GM12891 (cell line): Measurements from ENCODE around the gene PRPSAP2.

Experiments used
- PAX5 ChIP-seq: IDR thresholded peaks from 2 replicates; pipeline ENCODE4 v1.6.1; 2011; ENCODE audit warnings: low read length, moderate library complexity, mild to moderate bottlenecking; ENCODE audit not compliant: insufficient read depth, severe bottlenecking
- POLR2A ChIP-seq: IDR thresholded peaks from 2 replicates; pipeline ENCODE4 v1.6.1; 2011; ENCODE audit warnings: low read depth, low read length, control low read depth
- POLR2AphosphoS5 ChIP-seq: IDR thresholded peaks from 2 replicates; pipeline ENCODE4 v1.6.1; 2011; ENCODE audit warnings: low read depth, low read length, control low read depth

DNA sequence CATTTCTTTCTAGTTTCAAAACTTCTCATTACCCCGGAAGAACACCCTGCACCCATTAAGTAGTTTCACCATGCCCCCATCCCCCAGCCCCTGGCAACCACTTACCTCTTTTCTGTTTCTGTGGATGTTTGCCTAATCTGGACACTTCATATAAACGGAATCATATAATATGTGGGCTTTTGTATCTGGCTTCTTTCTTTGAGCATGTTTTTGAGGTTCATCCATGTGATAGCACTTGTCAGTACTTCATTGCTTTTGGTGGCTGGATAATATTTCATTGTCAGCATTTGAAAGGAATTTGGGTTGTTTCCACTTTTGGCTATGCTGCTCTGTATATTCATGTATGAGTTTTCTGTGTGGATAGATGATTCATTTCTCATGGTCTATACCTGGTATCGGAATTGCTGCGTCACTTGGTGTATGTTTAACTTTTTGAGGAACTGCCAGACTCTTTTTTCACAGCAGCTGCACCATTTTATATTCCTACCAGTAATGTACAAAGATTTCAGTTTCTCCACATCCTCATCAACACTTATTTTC lies 64.1 kb downstream of the PRPSAP2 start:
- TF ChIP-seq POLR2AphosphoS5 (no peak), PAX5 (no peak), POLR2A (no peak)
